Keratinocyte (primary cell): ENCODE results near the gene PGGT1B.

ENCODE experiments used
- EZH2 ChIP-seq: IDR thresholded peaks from one replicate; pipeline ENCODE4 v1.6.1; 2012; ENCODE audit warnings: inconsistent platforms, mild to moderate bottlenecking, low read length, moderate library complexity
- TF ChIP-seq, protein P1 (sequence below), 3 experiments: IDR thresholded peaks in 1 of 3; conservative IDR thresholded peaks in 1 of 3; optimal IDR thresholded peaks in 1 of 3; 2 replicates in 2 of 3; 3 replicates in 1 of 3; pipeline versions ENCODE3 to v1.5.1; 2011; ENCODE audit warnings: low read length in 3 of 3, mild to moderate bottlenecking in 3 of 3, moderate library complexity in 2 of 3, control low read depth in 1 of 3, inconsistent platforms in 1 of 3; ENCODE audit not compliant: insufficient read depth in 2 of 3; ENCODE audit errors: extremely low read depth in 1 of 3

DNA sequence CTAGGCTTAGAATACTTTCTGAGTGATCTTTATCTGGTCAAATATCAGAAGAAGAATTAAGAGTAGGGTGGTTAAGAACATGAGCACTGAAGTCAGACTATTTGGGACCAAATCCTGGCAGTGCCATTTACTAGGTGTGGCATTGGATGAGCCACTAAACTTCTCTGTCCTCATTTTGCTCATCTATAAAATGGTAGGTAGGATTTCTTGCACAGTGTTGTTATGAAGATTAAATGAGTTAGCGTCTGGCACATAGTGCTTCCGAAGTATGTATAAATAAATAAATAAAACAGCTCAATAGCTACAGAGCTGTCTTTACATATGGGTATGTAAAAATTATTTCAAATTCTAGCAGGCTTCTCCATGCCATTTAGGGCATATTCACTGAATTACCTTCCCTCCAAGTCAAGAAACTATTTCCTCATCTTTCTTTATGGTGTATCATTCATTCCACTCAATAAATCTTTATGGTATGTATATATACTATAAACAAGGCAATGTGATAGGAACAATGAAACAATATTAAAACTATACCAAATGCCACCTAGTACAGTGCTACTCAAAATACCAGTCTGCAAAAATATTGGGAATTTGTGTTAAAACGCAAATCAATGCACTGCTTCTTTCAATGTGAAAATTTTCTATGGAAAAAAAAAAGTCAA lies 9.8 kb upstream of the PGGT1B start:
- TF ChIP-seq, protein P1, sequence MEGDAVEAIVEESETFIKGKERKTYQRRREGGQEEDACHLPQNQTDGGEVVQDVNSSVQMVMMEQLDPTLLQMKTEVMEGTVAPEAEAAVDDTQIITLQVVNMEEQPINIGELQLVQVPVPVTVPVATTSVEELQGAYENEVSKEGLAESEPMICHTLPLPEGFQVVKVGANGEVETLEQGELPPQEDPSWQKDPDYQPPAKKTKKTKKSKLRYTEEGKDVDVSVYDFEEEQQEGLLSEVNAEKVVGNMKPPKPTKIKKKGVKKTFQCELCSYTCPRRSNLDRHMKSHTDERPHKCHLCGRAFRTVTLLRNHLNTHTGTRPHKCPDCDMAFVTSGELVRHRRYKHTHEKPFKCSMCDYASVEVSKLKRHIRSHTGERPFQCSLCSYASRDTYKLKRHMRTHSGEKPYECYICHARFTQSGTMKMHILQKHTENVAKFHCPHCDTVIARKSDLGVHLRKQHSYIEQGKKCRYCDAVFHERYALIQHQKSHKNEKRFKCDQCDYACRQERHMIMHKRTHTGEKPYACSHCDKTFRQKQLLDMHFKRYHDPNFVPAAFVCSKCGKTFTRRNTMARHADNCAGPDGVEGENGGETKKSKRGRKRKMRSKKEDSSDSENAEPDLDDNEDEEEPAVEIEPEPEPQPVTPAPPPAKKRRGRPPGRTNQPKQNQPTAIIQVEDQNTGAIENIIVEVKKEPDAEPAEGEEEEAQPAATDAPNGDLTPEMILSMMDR (optimal IDR thresholded peaks at IDR 0.05 in 1 of 3, IDR thresholded peaks at IDR 0.05 in 1 of 3, conservative IDR thresholded peaks at IDR 0.05 in 1 of 3; ENCODE audit: extremely low read depth in 1 of 3, insufficient read depth in 2 of 3, low read length in 3 of 3), result no peak
- TF ChIP-seq EZH2, result no peak
